GM10266 (cell line): Measurements from ENCODE around the gene TBCCD1.

Source experiments
- DNase-seq: peaks from one replicate; pipeline ENCODE4 v3.0.0; 2012; ENCODE audit errors: extremely low spot score
- CTCF ChIP-seq: IDR thresholded peaks from 2 replicates; pipeline ENCODE4 v1.5.1; 2012; ENCODE audit warnings: mild to moderate bottlenecking, low read depth; ENCODE audit not compliant: control insufficient read depth, insufficient read depth; ENCODE audit errors: missing control alignments

Gene TBCCD1

GRCh38 chr3:186497608-186498007 lies 69.5 kb downstream of the TBCCD1 start:
- TF ChIP-seq CTCF = no peak

GRCh38 chr3:186496635-186497034 lies 70.5 kb downstream of the TBCCD1 start:
- TF ChIP-seq CTCF = no peak
- DNase-seq = no peak

More at GRCh38 chr3:186497608-186498007, 69.5 kb downstream of the TBCCD1 start:
- no peak for DNase-seq
